ENCODE results near the gene POLR2E. TPM values are rescaled to one million over a fixed set of nuclear protein-coding genes. Genes with fewer than 3 reads are reported as not detected.

Gene POLR2E
- total and polyA plus RNA-seq, 9 of the 15 experiments (the other 6 are each of a cell fraction or from before 2014, with no cell fraction given): 3.4 to 413 (median 244) TPM

DNA sequence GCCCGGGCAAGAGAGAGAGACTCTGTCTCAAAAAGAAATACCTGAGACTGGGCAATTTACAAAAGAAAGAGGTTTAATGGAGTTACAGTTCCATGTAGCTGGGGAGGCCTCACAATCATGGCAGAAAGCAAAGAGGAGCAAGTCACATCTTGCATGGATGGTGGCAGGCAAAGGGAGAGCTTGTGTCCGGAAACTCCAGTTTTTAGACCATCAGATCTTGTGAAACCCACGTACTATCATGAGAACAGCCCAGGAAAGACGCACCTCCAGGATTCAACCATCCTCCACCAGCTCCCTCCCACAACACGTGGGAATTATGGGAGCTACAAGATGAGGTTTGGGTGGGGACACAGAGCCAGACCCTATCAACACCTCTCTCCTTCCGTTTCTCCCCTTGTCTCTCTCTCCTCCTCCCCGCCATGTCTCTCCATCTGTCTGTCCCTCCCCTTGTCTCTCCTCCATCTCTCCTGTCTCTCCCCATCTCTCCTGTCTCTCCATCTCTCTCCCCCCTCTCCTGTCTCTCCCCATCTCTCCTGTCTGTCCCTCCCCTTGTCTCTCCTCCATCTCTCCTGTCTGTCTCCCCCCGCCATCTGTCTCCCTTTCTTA is 10.0 kb downstream of the POLR2E start (continued):
- TF ChIP-seq, protein P1, sequence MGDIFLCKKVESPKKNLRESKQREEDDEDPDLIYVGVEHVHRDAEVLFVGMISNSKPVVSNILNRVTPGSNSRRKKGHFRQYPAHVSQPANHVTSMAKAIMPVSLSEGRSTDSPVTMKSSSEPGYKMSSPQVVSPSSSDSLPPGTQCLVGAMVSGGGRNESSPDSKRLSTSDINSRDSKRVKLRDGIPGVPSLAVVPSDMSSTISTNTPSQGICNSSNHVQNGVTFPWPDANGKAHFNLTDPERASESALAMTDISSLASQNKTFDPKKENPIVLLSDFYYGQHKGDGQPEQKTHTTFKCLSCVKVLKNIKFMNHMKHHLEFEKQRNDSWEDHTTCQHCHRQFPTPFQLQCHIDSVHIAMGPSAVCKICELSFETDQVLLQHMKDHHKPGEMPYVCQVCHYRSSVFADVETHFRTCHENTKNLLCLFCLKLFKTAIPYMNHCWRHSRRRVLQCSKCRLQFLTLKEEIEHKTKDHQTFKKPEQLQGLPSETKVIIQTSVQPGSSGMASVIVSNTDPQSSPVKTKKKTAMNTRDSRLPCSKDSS (IDR thresholded peaks at IDR 0.05; ENCODE audit: low read depth, partially characterized antibody): no peak
- TF ChIP-seq MCM3 (IDR thresholded peaks at IDR 0.05) (no peak), MTF1 (CRISPR knock-in tag; IDR thresholded peaks at IDR 0.05; ENCODE audit: borderline replicate concordance) (no peak), MTA3 (IDR thresholded peaks at IDR 0.05; ENCODE audit: borderline replicate concordance) (no peak), BRCA1 (IDR thresholded peaks at IDR 0.05) (no peak), BRCA1 (CRISPR knock-in tag; IDR thresholded peaks at IDR 0.05) (no peak), TBP (optimal IDR thresholded peaks at IDR 0.05; ENCODE audit: low read depth, low read length) (no peak), CBX5 (IDR thresholded peaks at IDR 0.05; ENCODE audit: borderline replicate concordance, low read depth) (no peak), HIVEP1 (CRISPR knock-in tag; IDR thresholded peaks at IDR 0.05) (no peak), PRMT5 (CRISPR knock-in tag; IDR thresholded peaks at IDR 0.05) (no peak), ZZZ3 (IDR thresholded peaks at IDR 0.05) (no peak), POLR3G (IDR thresholded peaks at IDR 0.05; ENCODE audit: extremely low read depth, insufficient read length, insufficient replicate concordance) (no peak), CBFB (CRISPR knock-in tag; IDR thresholded peaks at IDR 0.05) (no peak), NR2F6 (CRISPR knock-in tag; IDR thresholded peaks at IDR 0.05) (no peak), FOXA3 (CRISPR knock-in tag; conservative IDR thresholded peaks at IDR 0.05 in 1 of 2, IDR thresholded peaks at IDR 0.05 in 1 of 2) (no peak), ELF4 (CRISPR knock-in tag; IDR thresholded peaks at IDR 0.05) (peak; percentile 95), POLR2A (conservative IDR thresholded peaks at IDR 0.05) (peak; percentile 81), LARP7 (IDR thresholded peaks at IDR 0.05) (0 out of 2 replicates have a peak, but pooled peaks have one; percentile 62), DDX20 (tag; IDR thresholded peaks at IDR 0.05; ENCODE audit: low read depth) (no peak), CEBPG (CRISPR knock-in tag; IDR thresholded peaks at IDR 0.05) (no peak), CEBPG (tag; conservative IDR thresholded peaks at IDR 0.05 in 1 of 2, IDR thresholded peaks at IDR 0.05 in 1 of 2) (no peak), EGR1 (conservative IDR thresholded peaks at IDR 0.05) (no peak), EWSR1 (IDR thresholded peaks at IDR 0.05; ENCODE audit: borderline replicate concordance, low read depth, partially characterized antibody) (no peak), LEF1 (IDR thresholded peaks at IDR 0.05) (no peak), MEF2D (tag; conservative IDR thresholded peaks at IDR 0.05; ENCODE audit: low read depth) (no peak), ZNF76 (CRISPR knock-in tag; IDR thresholded peaks at IDR 0.05; ENCODE audit: borderline replicate concordance) (no peak), ZNF57 (CRISPR knock-in tag; IDR thresholded peaks at IDR 0.05) (no peak), CBFA2T3 (IDR thresholded peaks at IDR 0.05) (no peak)
- TF ChIP-seq, protein P2, sequence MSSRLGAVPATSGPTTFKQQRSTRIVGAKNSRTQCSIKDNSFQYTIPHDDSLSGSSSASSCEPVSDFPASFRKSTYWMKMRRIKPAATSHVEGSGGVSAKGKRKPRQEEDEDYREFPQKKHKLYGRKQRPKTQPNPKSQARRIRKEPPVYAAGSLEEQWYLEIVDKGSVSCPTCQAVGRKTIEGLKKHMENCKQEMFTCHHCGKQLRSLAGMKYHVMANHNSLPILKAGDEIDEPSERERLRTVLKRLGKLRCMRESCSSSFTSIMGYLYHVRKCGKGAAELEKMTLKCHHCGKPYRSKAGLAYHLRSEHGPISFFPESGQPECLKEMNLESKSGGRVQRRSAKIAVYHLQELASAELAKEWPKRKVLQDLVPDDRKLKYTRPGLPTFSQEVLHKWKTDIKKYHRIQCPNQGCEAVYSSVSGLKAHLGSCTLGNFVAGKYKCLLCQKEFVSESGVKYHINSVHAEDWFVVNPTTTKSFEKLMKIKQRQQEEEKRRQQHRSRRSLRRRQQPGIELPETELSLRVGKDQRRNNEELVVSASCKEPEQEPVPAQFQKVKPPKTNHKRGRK (tag; IDR thresholded peaks at IDR 0.05): no peak
- TF ChIP-seq, protein P3, sequence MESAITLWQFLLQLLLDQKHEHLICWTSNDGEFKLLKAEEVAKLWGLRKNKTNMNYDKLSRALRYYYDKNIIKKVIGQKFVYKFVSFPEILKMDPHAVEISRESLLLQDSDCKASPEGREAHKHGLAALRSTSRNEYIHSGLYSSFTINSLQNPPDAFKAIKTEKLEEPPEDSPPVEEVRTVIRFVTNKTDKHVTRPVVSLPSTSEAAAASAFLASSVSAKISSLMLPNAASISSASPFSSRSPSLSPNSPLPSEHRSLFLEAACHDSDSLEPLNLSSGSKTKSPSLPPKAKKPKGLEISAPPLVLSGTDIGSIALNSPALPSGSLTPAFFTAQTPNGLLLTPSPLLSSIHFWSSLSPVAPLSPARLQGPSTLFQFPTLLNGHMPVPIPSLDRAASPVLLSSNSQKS (CRISPR knock-in tag; IDR thresholded peaks at IDR 0.05): no peak

Measured in K562 (cell line).